HepG2 (cell line): Measurements from ENCODE around the gene DPYD. TPM values are rescaled to one million over a fixed set of nuclear protein-coding genes. Genes with fewer than 3 reads are reported as not detected.

Source experiments
- ATAC-seq: fragments of 200-7000 bp; cut with Tn5 transposase; 3 replicates; pipeline ENCODE4 v1.9.1; 2020; ENCODE audit warnings: mild to moderate bottlenecking, moderate library complexity
- BruUV-seq: library from RNA; stranded (reverse); fragments of 400-500 nt; replicated peaks from 2 replicates; lab custom pipeline; 2021; lab: Mats Ljungman, UMichigan
- CTCF ChIA-PET: fragments of 300-600 bp; formaldehyde crosslinking; extraction: SDS; loops from one replicate; lab custom pipeline; 2021; ENCODE audit warnings: low total read pairs, inconsistent platforms, low intra/inter-chr PET ratio; lab: Yijun Ruan, JAX
- POLR2A ChIA-PET: fragments of 350-600 bp; sonication (Branson Sonifier 250); formaldehyde crosslinking; loops from one replicate; lab custom pipeline; 2020; ENCODE audit warnings: antibody characterized with exemption, inconsistent platforms; lab: Yijun Ruan, JAX
- DNase-seq: peaks from one replicate; pipeline ENCODE4 v3.0.0-alpha.2; 2015; ENCODE audit warnings: low spot score
- FAIRE-seq: peaks from 3 replicates; lab custom pipeline; 2011; peaks lifted over from hg19 to GRCh38; lab: Jason Lieb, UNC
- H2AFZ ChIP-seq: one replicate; pipeline ENCODE4 v1.6.1; 2011; ENCODE audit warnings: low read length, inconsistent platforms
- H3K27ac ChIP-seq: fragments of 300-600 bp; 3 replicates; pipeline ENCODE4 v1.8.0; 2011; ENCODE audit warnings: mixed run types, mild to moderate bottlenecking, mixed read lengths, low read length, inconsistent platforms; ENCODE audit not compliant: insufficient read depth; ENCODE audit errors: extremely low read length
- H3K27me3 ChIP-seq, 2 experiments: fragments of 200-600 bp in 1 of 2; 2 replicates in 1 of 2; 3 replicates in 1 of 2; pipeline versions ENCODE4 v1.6.0 to v1.8.0; 2011; ENCODE audit warnings: low read length in 2 of 2, mild to moderate bottlenecking in 2 of 2, moderate library complexity in 2 of 2, inconsistent platforms in 1 of 2; ENCODE audit not compliant: insufficient read depth in 2 of 2, control insufficient read depth in 1 of 2
- H3K36me3 ChIP-seq, 2 experiments: fragments of 200-600 bp in 1 of 2; replicated peaks in 1 of 2; 2 replicates in 1 of 2; 3 replicates in 1 of 2; pipeline versions ENCODE4 v1.5.1 to v1.8.0; 2011; ENCODE audit warnings: low read length in 2 of 2, inconsistent platforms in 1 of 2; ENCODE audit not compliant: insufficient read depth in 2 of 2, control insufficient read depth in 1 of 2
- H3K4me1 ChIP-seq: 2 replicates; pipeline ENCODE4 v1.5.1; 2012; ENCODE audit warnings: low read length, inconsistent platforms; ENCODE audit not compliant: insufficient read depth
- H3K4me2 ChIP-seq: 2 replicates; pipeline ENCODE4 v1.6.0; 2011; ENCODE audit warnings: low read depth, low read length, inconsistent platforms
- H3K4me3 ChIP-seq, 3 experiments: fragments of 200-600 bp in 1 of 3; sonication (generic), shearing (Covaris generic) in 1 of 3; replicated peaks in 1 of 3; 2 replicates each; pipeline ENCODE4 v1.5.1; 2011 to 2016; ENCODE audit warnings: low read length in 3 of 3, inconsistent platforms in 2 of 3, low read depth in 2 of 3, mild to moderate bottlenecking in 2 of 3, control low read depth in 1 of 3, mixed read lengths in 1 of 3; ENCODE audit not compliant: insufficient read depth in 1 of 3
- H3K79me2 ChIP-seq: one replicate; pipeline ENCODE4 v1.6.1; 2011; ENCODE audit warnings: low read length, inconsistent platforms; ENCODE audit not compliant: insufficient read depth
- H3K9ac ChIP-seq: 2 replicates; pipeline ENCODE4 v1.6.0; 2011; ENCODE audit warnings: mild to moderate bottlenecking, low read depth, low read length, inconsistent platforms; ENCODE audit not compliant: insufficient read depth
- H3K9me3 ChIP-seq: 2 replicates; pipeline ENCODE4 v1.5.1; 2012; ENCODE audit warnings: mild to moderate bottlenecking, low read length
- H4K20me1 ChIP-seq: 2 replicates; pipeline ENCODE4 v1.6.0; 2011; ENCODE audit warnings: inconsistent platforms, mild to moderate bottlenecking, low read length, moderate library complexity; ENCODE audit not compliant: insufficient read depth
- AGO1 ChIP-seq: fragments of 200-400 bp; formaldehyde crosslinking; IDR thresholded peaks from 2 replicates; pipeline ENCODE4 v1.6.1; 2017; ENCODE audit warnings: mild to moderate bottlenecking, low read depth, low read length, moderate library complexity; ENCODE audit not compliant: poor library complexity, severe bottlenecking
- EED ChIP-seq: sonication (generic); formaldehyde crosslinking; IDR thresholded peaks from 2 replicates; pipeline ENCODE4 v1.5.0; 2020; ENCODE audit warnings: mild to moderate bottlenecking, missing genetic modification reagents
- KLF12 ChIP-seq: sonication (generic); formaldehyde crosslinking; IDR thresholded peaks from 2 replicates; pipeline ENCODE4 v1.4.0; 2020; ENCODE audit warnings: missing genetic modification reagents, borderline replicate concordance
- SATB2 ChIP-seq: sonication (generic); formaldehyde crosslinking; IDR thresholded peaks from 2 replicates; pipeline ENCODE4 v1.5.0; 2020; ENCODE audit warnings: missing genetic modification reagents
- SRSF4 ChIP-seq: fragments of 200-400 bp; formaldehyde crosslinking; IDR thresholded peaks from one replicate; pipeline ENCODE4 v1.6.1; 2018; ENCODE audit warnings: mild to moderate bottlenecking, low read depth, low read length, moderate library complexity; ENCODE audit not compliant: poor library complexity, severe bottlenecking
- SYNCRIP ChIP-seq: fragments of 200-400 bp; formaldehyde crosslinking; IDR thresholded peaks from 2 replicates; pipeline ENCODE4 v1.6.1; 2018; ENCODE audit warnings: mild to moderate bottlenecking, low read depth, low read length; ENCODE audit not compliant: insufficient read depth
- TFE3 ChIP-seq: IDR thresholded peaks from 2 replicates; pipeline ENCODE4 v1.6.1; 2016
- ZBTB2 ChIP-seq: sonication (generic); formaldehyde crosslinking; IDR thresholded peaks from 2 replicates; pipeline ENCODE4 v1.8.0; 2022; ENCODE audit warnings: low read depth, missing genetic modification reagents
- ZNF614 ChIP-seq: IDR thresholded peaks from 2 replicates; pipeline ENCODE4 v1.6.1; 2018; ENCODE audit warnings: missing biosample characterization, missing genetic modification reagents, inconsistent platforms, borderline replicate concordance
- ZNF670 ChIP-seq: sonication (generic); formaldehyde crosslinking; IDR thresholded peaks from 2 replicates; pipeline ENCODE4 v1.8.0; 2022; ENCODE audit warnings: mild to moderate bottlenecking, missing genetic modification reagents, borderline replicate concordance
- ZNF7 ChIP-seq: IDR thresholded peaks from 2 replicates; pipeline ENCODE4 v1.6.1; 2016; ENCODE audit warnings: missing biosample characterization, missing genetic modification reagents
- ZNF749 ChIP-seq: sonication (generic); formaldehyde crosslinking; IDR thresholded peaks from 2 replicates; pipeline ENCODE4 v1.8.0; 2022; ENCODE audit warnings: mild to moderate bottlenecking, missing genetic modification reagents, moderate library complexity, borderline replicate concordance
- ZNF879 ChIP-seq: sonication (generic); formaldehyde crosslinking; IDR thresholded peaks from 2 replicates; pipeline ENCODE4 v1.8.1; 2023; ENCODE audit warnings: missing genetic modification reagents
- WGBS: methylation state at CpG from one replicate; pipeline ENCODE4 v1.1.6; 2017; ENCODE audit warnings: low lambda C conversion rate; 5-methylcytosine and 5-hydroxymethylcytosine counted together
- in situ Hi-C: cut with HindIII; loops from 2 replicates; pipeline ENCODE4 v1.10.0; 2017; ENCODE audit warnings: low pct_unique_long_range_greater_than_20kb; ENCODE audit not compliant: extremely low pct_ligation_motif_present
- intact Hi-C: fragments of 100-400 bp; cut with micrococcal nuclease; formaldehyde crosslinking; loops from one replicate; pipeline ENCODE4 v1.10.0; 2022; ENCODE audit not compliant: unreplicated experiment
- polyA plus RNA-seq, 8 experiments: library from polyadenylated mRNA; depleted of rRNA in 3 of 8; stranded (reverse) in 7 of 8; unstranded in 1 of 8; fragments of >200 nt; fragmentation: Illumina TruSeq in 4 of 8; extraction: Trizol in 4 of 8; gene quantifications; 2 replicates each; pipeline versions ENCODE4 v1.2.1 to v1.2.3, GENCODE V29; 2011 to 2016; ENCODE audit warnings: low read depth in 4 of 8, missing spikeins in 1 of 8, mixed read lengths in 1 of 8; ENCODE audit not compliant: insufficient read depth in 1 of 8
- total RNA-seq, 5 experiments: library from RNA; depleted of rRNA; stranded (reverse); fragments of >200 nt; fragmentation: Illumina TruSeq; extraction: Trizol; gene quantifications; 2 replicates each; pipeline ENCODE4 v1.2.3, GENCODE V29; 2016; ENCODE audit warnings: low read depth in 1 of 5
- TF ChIP-seq, protein P1 (sequence below): sonication (generic); formaldehyde crosslinking; IDR thresholded peaks from 2 replicates; pipeline ENCODE4 v1.4.0; 2020; ENCODE audit warnings: low read depth, mild to moderate bottlenecking, missing genetic modification reagents
- TF ChIP-seq, protein P2 (sequence below): sonication (generic); formaldehyde crosslinking; IDR thresholded peaks from 2 replicates; pipeline ENCODE4 v1.4.0; 2020; ENCODE audit warnings: missing genetic modification reagents

The DPYD gene
- total and polyA plus RNA-seq, 2 of the 13 experiments (the other 11 are each of a cell fraction or from before 2014, with no cell fraction given) = 1.3 to 3.4 TPM

- Histone ChIP-seq H3K4me1 (no peaks in the 10 kb centered on the region), H3K27ac (no peak overlapping the region), H3K27me3 (no peaks in the 10 kb centered on the region), H3K36me3 (no peaks in the 10 kb centered on the region), H3K4me2 (no peak overlapping the region), H3K79me2 (no peaks in the 10 kb centered on the region), H3K4me3 (no peak overlapping the region), H4K20me1 (no peaks in the 10 kb centered on the region), H3K9ac (no peak overlapping the region), H2AFZ (no peak overlapping the region), H3K9me3 (no peaks in the 10 kb centered on the region)
- ChIA-PET POLR2A (no interaction called here), CTCF (no interaction called here)
- TF ChIP-seq TFE3 (CRISPR knock-in tag) (no peak), AGO1 (no peak), EED (CRISPR knock-in tag) (no peak), ZNF879 (CRISPR knock-in tag) (no peak), SYNCRIP (no peak), ZNF614 (CRISPR knock-in tag) (no peak), ZBTB2 (CRISPR knock-in tag) (no peak), ZNF7 (CRISPR knock-in tag) (no peak), ZNF670 (CRISPR knock-in tag) (no peak), SRSF4 (no peak), SATB2 (CRISPR knock-in tag) (no peak), KLF12 (CRISPR knock-in tag) (no peak), ZNF749 (CRISPR knock-in tag) (no peak)
- TF ChIP-seq, protein P1, sequence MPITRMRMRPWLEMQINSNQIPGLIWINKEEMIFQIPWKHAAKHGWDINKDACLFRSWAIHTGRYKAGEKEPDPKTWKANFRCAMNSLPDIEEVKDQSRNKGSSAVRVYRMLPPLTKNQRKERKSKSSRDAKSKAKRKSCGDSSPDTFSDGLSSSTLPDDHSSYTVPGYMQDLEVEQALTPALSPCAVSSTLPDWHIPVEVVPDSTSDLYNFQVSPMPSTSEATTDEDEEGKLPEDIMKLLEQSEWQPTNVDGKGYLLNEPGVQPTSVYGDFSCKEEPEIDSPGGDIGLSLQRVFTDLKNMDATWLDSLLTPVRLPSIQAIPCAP = no peak
- TF ChIP-seq, protein P2, sequence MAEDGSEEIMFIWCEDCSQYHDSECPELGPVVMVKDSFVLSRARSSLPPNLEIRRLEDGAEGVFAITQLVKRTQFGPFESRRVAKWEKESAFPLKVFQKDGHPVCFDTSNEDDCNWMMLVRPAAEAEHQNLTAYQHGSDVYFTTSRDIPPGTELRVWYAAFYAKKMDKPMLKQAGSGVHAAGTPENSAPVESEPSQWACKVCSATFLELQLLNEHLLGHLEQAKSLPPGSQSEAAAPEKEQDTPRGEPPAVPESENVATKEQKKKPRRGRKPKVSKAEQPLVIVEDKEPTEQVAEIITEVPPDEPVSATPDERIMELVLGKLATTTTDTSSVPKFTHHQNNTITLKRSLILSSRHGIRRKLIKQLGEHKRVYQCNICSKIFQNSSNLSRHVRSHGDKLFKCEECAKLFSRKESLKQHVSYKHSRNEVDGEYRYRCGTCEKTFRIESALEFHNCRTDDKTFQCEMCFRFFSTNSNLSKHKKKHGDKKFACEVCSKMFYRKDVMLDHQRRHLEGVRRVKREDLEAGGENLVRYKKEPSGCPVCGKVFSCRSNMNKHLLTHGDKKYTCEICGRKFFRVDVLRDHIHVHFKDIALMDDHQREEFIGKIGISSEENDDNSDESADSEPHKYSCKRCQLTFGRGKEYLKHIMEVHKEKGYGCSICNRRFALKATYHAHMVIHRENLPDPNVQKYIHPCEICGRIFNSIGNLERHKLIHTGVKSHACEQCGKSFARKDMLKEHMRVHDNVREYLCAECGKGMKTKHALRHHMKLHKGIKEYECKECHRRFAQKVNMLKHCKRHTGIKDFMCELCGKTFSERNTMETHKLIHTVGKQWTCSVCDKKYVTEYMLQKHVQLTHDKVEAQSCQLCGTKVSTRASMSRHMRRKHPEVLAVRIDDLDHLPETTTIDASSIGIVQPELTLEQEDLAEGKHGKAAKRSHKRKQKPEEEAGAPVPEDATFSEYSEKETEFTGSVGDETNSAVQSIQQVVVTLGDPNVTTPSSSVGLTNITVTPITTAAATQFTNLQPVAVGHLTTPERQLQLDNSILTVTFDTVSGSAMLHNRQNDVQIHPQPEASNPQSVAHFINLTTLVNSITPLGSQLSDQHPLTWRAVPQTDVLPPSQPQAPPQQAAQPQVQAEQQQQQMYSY (CRISPR knock-in tag) = no peak
- FAIRE-seq (no peak), ATAC-seq (no peak), DNase-seq (no peak)
- in situ Hi-C loops (no loop called here), intact Hi-C loops (no loop called here)
- WGBS = 91% methylated on average over 1 of the region's 1 CpG
- no TSS peak for BruUV-seq
Measured at GRCh38 chr1:97841338-97841737, 79.5 kb downstream of the DPYD start.
